GM23338 (cell line): Measurements from ENCODE around the gene A1BG.

ENCODE experiments used
- CREB1 ChIP-seq: fragments of 250-450 bp; sonication (Bioruptor Pico); IDR thresholded peaks from 2 replicates; pipeline ENCODE4 v1.5.0; 2020; ENCODE audit warnings: low read depth, mild to moderate bottlenecking, moderate library complexity
- POLR2AphosphoS5 ChIP-seq: IDR thresholded peaks from 2 replicates; pipeline ENCODE4 v1.6.1; 2016; ENCODE audit warnings: antibody characterized with exemption, low read depth
- TF ChIP-seq, protein P1 (sequence below), 2 experiments: fragments of 200-600 bp in 1 of 2; sonication (generic) in 1 of 2; conservative IDR thresholded peaks; 2 replicates each; pipeline versions ENCODE4 v1.5.1 to v1.6.1; 2016 to 2017; ENCODE audit warnings: antibody characterized with exemption in 2 of 2, low read depth in 2 of 2, mild to moderate bottlenecking in 2 of 2, moderate library complexity in 1 of 2
- TF ChIP-seq, protein P2 (sequence below): IDR thresholded peaks from one replicate; pipeline ENCODE4 v1.6.1; 2018; ENCODE audit warnings: antibody characterized with exemption; ENCODE audit not compliant: unreplicated experiment

GRCh38 chr19:58392945-58393724 is 39.8 kb upstream of the A1BG start:
- TF ChIP-seq POLR2AphosphoS5 (no peak), CREB1 (CRISPR knock-in tag) (no peak)
- TF ChIP-seq, protein P1, sequence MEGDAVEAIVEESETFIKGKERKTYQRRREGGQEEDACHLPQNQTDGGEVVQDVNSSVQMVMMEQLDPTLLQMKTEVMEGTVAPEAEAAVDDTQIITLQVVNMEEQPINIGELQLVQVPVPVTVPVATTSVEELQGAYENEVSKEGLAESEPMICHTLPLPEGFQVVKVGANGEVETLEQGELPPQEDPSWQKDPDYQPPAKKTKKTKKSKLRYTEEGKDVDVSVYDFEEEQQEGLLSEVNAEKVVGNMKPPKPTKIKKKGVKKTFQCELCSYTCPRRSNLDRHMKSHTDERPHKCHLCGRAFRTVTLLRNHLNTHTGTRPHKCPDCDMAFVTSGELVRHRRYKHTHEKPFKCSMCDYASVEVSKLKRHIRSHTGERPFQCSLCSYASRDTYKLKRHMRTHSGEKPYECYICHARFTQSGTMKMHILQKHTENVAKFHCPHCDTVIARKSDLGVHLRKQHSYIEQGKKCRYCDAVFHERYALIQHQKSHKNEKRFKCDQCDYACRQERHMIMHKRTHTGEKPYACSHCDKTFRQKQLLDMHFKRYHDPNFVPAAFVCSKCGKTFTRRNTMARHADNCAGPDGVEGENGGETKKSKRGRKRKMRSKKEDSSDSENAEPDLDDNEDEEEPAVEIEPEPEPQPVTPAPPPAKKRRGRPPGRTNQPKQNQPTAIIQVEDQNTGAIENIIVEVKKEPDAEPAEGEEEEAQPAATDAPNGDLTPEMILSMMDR (conservative IDR thresholded peaks at IDR 0.05; ENCODE audit: low read depth in 2 of 2): no peak
- TF ChIP-seq, protein P2, sequence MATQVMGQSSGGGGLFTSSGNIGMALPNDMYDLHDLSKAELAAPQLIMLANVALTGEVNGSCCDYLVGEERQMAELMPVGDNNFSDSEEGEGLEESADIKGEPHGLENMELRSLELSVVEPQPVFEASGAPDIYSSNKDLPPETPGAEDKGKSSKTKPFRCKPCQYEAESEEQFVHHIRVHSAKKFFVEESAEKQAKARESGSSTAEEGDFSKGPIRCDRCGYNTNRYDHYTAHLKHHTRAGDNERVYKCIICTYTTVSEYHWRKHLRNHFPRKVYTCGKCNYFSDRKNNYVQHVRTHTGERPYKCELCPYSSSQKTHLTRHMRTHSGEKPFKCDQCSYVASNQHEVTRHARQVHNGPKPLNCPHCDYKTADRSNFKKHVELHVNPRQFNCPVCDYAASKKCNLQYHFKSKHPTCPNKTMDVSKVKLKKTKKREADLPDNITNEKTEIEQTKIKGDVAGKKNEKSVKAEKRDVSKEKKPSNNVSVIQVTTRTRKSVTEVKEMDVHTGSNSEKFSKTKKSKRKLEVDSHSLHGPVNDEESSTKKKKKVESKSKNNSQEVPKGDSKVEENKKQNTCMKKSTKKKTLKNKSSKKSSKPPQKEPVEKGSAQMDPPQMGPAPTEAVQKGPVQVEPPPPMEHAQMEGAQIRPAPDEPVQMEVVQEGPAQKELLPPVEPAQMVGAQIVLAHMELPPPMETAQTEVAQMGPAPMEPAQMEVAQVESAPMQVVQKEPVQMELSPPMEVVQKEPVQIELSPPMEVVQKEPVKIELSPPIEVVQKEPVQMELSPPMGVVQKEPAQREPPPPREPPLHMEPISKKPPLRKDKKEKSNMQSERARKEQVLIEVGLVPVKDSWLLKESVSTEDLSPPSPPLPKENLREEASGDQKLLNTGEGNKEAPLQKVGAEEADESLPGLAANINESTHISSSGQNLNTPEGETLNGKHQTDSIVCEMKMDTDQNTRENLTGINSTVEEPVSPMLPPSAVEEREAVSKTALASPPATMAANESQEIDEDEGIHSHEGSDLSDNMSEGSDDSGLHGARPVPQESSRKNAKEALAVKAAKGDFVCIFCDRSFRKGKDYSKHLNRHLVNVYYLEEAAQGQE: no peak
